OCI-LY7 (cell line): ENCODE measurements around the gene CTNND2. TPM values are rescaled to one million over a fixed set of nuclear protein-coding genes. Genes with fewer than 3 reads are reported as not detected.

Experiments used
- BruUV-seq: library from RNA; stranded (reverse); fragments of 400-500 nt; replicated peaks from 2 replicates; lab custom pipeline; 2021; lab: Mats Ljungman, UMichigan
- CTCF ChIA-PET: fragments of 300-600 bp; sonication (Branson Sonifier 250); formaldehyde crosslinking; loops from one replicate; lab custom pipeline; 2022; ENCODE audit warnings: antibody characterized with exemption; ENCODE audit not compliant: unreplicated experiment; lab: Charles Lee
- POLR2A ChIA-PET: fragments of 300-600 bp; sonication (Branson Sonifier 250); formaldehyde crosslinking; loops from one replicate; lab custom pipeline; 2022; ENCODE audit warnings: antibody characterized with exemption; lab: Charles Lee
- DNase-seq: peaks from one replicate; pipeline ENCODE4 v3.0.0-alpha.2; 2015; ENCODE audit warnings: low spot score
- H2AFZ ChIP-seq: fragments of 200-600 bp; sonication (generic), shearing (Covaris generic); 2 replicates; pipeline ENCODE4 v1.6.1; 2014; ENCODE audit warnings: mild to moderate bottlenecking, antibody characterized with exemption, low read length, moderate library complexity
- H3K27ac ChIP-seq: fragments of 200-600 bp; sonication (generic); 2 replicates; pipeline ENCODE4 v1.5.1; 2014; ENCODE audit warnings: mixed run types, low read depth, mild to moderate bottlenecking, moderate library complexity, low read length, inconsistent platforms; ENCODE audit not compliant: poor library complexity, severe bottlenecking
- H3K36me3 ChIP-seq: fragments of 200-600 bp; sonication (generic); 2 replicates; pipeline ENCODE4 v1.6.1; 2014; ENCODE audit warnings: mild to moderate bottlenecking, antibody characterized with exemption, low read length, moderate library complexity, mixed read lengths; ENCODE audit not compliant: insufficient read depth
- H3K4me1 ChIP-seq: fragments of 200-600 bp; sonication (generic); 2 replicates; pipeline ENCODE4 v1.5.1; 2014; ENCODE audit warnings: mild to moderate bottlenecking, low read length; ENCODE audit not compliant: insufficient read depth, poor library complexity, severe bottlenecking
- H3K4me2 ChIP-seq: fragments of 200-600 bp; sonication (generic); 2 replicates; pipeline ENCODE4 v1.6.1; 2014; ENCODE audit warnings: mild to moderate bottlenecking, low read length
- H3K4me3 ChIP-seq: fragments of 200-600 bp; sonication (generic); 2 replicates; pipeline ENCODE4 v1.5.1; 2014; ENCODE audit warnings: mild to moderate bottlenecking, low read depth, low read length; ENCODE audit not compliant: poor library complexity, severe bottlenecking
- H3K79me2 ChIP-seq: fragments of 200-600 bp; sonication (generic); 2 replicates; pipeline ENCODE4 v1.6.1; 2016; ENCODE audit warnings: low read depth, mild to moderate bottlenecking, low read length, moderate library complexity, mixed read lengths; ENCODE audit not compliant: insufficient read depth
- H3K9me2 ChIP-seq: fragments of 200-600 bp; sonication (generic); 2 replicates; pipeline ENCODE4 v1.6.1; 2016; ENCODE audit warnings: mild to moderate bottlenecking, low read length, mixed read lengths; ENCODE audit not compliant: insufficient read depth
- H3K9me3 ChIP-seq: fragments of 200-600 bp; sonication (generic); 2 replicates; pipeline ENCODE4 v1.6.1; 2014; ENCODE audit warnings: mild to moderate bottlenecking, mixed run types, low read length, mixed read lengths
- H4K20me1 ChIP-seq: fragments of 200-600 bp; sonication (generic); 2 replicates; pipeline ENCODE4 v1.6.1; 2014; ENCODE audit warnings: mild to moderate bottlenecking, antibody characterized with exemption, low read length, moderate library complexity, mixed read lengths; ENCODE audit not compliant: insufficient read depth
- EZH2phosphoT487 ChIP-seq: fragments of 200-600 bp; sonication (generic); IDR thresholded peaks from 2 replicates; pipeline ENCODE4 v1.6.1; 2018; ENCODE audit warnings: low read depth, borderline replicate concordance, mild to moderate bottlenecking, mixed run types, antibody characterized with exemption, low read length, moderate library complexity, mixed read lengths
- intact Hi-C: fragments of 100-400 bp; cut with micrococcal nuclease; formaldehyde crosslinking; loops from one replicate; pipeline ENCODE4 v1.10.0; 2022; ENCODE audit not compliant: unreplicated experiment
- total RNA-seq, 2 experiments: library from RNA; depleted of rRNA in 1 of 2; stranded (reverse); fragments of >200 nt in 1 of 2; shearing (Covaris generic) in 1 of 2; gene quantifications; 2 replicates each; pipeline ENCODE4 v1.2.3, GENCODE V29; 2014 to 2022
- TF ChIP-seq, protein P1 (sequence below): fragments of 200-600 bp; sonication (generic); conservative IDR thresholded peaks from 2 replicates; pipeline ENCODE4 v1.5.1; 2014; ENCODE audit warnings: mild to moderate bottlenecking, antibody characterized with exemption, low read length, moderate library complexity, mixed read lengths

CTNND2 gene
- total RNA-seq, 2 experiments from 2014 or later: not detected

DNA sequence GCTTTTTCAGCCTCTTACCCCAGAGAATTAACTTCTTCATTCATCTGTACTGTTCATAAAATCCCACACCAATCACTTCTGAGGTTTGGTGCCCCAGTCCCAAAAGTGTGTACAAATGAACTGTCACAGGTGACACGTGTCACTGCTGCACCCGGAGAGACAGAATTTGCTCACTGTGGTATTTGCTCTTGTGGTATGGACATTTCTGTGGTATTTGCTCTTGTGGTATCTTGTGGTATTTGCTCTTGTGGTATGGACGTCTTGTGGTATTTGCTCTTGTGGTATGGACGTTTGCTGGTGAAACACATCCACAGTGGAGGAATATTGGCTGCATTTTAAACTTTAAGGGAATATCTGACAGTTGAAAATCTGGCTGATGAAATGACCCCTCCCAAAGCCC, 928.3 kb downstream of the CTNND2 start:
- DNase-seq: no peak
- no peaks in the 10 kb centered on the region for H3K9me3 ChIP-seq
- H3K4me2 ChIP-seq: no peak overlapping the region
- no peak overlapping the region for H2AFZ ChIP-seq
- TF ChIP-seq, protein P1, sequence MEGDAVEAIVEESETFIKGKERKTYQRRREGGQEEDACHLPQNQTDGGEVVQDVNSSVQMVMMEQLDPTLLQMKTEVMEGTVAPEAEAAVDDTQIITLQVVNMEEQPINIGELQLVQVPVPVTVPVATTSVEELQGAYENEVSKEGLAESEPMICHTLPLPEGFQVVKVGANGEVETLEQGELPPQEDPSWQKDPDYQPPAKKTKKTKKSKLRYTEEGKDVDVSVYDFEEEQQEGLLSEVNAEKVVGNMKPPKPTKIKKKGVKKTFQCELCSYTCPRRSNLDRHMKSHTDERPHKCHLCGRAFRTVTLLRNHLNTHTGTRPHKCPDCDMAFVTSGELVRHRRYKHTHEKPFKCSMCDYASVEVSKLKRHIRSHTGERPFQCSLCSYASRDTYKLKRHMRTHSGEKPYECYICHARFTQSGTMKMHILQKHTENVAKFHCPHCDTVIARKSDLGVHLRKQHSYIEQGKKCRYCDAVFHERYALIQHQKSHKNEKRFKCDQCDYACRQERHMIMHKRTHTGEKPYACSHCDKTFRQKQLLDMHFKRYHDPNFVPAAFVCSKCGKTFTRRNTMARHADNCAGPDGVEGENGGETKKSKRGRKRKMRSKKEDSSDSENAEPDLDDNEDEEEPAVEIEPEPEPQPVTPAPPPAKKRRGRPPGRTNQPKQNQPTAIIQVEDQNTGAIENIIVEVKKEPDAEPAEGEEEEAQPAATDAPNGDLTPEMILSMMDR: no peak
- TF ChIP-seq EZH2phosphoT487: no peak
- ChIA-PET POLR2A (no interaction called here), CTCF (no interaction called here)
- no peak overlapping the region for H3K4me3 ChIP-seq
- no peaks in the 10 kb centered on the region for H3K79me2 ChIP-seq
- no peak overlapping the region for H3K27ac ChIP-seq
- BruUV-seq: no TSS peak
- H4K20me1 ChIP-seq: no peaks in the 10 kb centered on the region
- H3K9me2 ChIP-seq: no peaks in the 10 kb centered on the region
- no peaks in the 10 kb centered on the region for H3K36me3 ChIP-seq
- intact Hi-C loops: no loop called here
- H3K4me1 ChIP-seq: no peaks in the 10 kb centered on the region

DNA sequence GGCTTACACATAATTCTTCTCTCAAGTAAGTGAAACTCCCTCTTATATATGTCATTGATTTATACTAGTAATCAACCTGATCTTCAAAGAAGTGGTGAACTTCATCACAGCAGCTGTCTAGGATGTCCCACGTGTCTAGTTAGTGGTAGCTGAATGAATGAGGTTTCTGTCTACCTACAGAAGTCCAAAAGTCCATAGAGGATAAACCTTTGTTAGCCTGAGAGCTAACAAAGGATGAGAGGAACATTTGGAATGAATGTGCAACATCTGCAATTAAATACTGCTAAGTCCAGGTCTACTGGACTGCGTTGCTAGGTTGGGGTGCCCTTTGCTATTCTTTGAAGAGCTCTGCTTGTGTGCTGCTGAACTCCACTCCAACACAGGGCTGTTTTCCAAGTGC, 929.4 kb downstream of the CTNND2 start:
- Histone ChIP-seq H3K4me2 (no peak overlapping the region), H3K36me3 (no peaks in the 10 kb centered on the region), H4K20me1 (no peaks in the 10 kb centered on the region), H3K4me3 (no peak overlapping the region), H2AFZ (no peak overlapping the region), H3K4me1 (no peaks in the 10 kb centered on the region), H3K9me3 (no peaks in the 10 kb centered on the region), H3K79me2 (no peaks in the 10 kb centered on the region), H3K9me2 (no peaks in the 10 kb centered on the region), H3K27ac (no peak overlapping the region)
- no TSS peak for BruUV-seq
- POLR2A ChIA-PET: no interaction called here
- TF ChIP-seq EZH2phosphoT487: no peak
- TF ChIP-seq, protein P1: no peak
- DNase-seq: no peak
- CTCF ChIA-PET: no interaction called here
- intact Hi-C loops: no loop called here

DNA sequence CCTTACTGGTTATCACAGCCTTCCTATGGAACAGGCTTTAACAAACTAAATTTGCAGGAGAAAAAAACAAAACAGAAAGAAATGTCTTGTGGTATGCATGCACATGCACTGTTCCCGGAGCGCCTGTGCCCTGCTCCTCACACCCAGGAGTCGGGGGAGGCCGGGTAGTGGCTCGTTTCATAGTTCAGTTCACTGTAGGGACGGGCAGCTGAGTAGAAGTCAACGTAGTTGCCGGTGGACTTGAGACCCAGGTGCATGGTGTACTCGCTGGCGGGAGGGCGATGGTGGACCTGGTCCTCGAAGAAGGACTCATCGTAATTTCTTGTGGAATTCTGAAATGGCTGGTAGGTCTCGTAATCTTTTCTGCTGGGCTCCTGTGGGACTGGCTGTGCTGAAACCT, 930.9 kb downstream of the CTNND2 start:
- Histone ChIP-seq H3K4me3 (no peak overlapping the region), H3K79me2 (no peaks in the 10 kb centered on the region), H4K20me1 (no peaks in the 10 kb centered on the region), H3K9me2 (no peaks in the 10 kb centered on the region), H3K27ac (no peak overlapping the region), H3K9me3 (no peaks in the 10 kb centered on the region), H3K36me3 (no peaks in the 10 kb centered on the region), H2AFZ (no peak overlapping the region), H3K4me1 (no peaks in the 10 kb centered on the region), H3K4me2 (no peak overlapping the region)
- ChIA-PET CTCF (no interaction called here), POLR2A (no interaction called here)
- no peak for TF ChIP-seq EZH2phosphoT487
- TF ChIP-seq, protein P1: no peak
- BruUV-seq: no TSS peak
- no peak for DNase-seq
- intact Hi-C loops: no loop called here
